GM10847 (cell line): Measurements from ENCODE around the gene SSX3.
"Not testable (repeated sequence)": the region's sequence is repeated elsewhere in the genome, so short reads cannot be mapped to it uniquely, and the experiment has no call there.

ENCODE experiments used
- POLR2A ChIP-seq: IDR thresholded peaks from 2 replicates; pipeline ENCODE4 v1.6.1; 2011; ENCODE audit not compliant: insufficient read length; ENCODE audit errors: extremely low read depth

SSX3 gene, protein sequence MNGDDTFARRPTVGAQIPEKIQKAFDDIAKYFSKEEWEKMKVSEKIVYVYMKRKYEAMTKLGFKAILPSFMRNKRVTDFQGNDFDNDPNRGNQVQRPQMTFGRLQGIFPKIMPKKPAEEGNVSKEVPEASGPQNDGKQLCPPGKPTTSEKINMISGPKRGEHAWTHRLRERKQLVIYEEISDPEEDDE

DNA sequence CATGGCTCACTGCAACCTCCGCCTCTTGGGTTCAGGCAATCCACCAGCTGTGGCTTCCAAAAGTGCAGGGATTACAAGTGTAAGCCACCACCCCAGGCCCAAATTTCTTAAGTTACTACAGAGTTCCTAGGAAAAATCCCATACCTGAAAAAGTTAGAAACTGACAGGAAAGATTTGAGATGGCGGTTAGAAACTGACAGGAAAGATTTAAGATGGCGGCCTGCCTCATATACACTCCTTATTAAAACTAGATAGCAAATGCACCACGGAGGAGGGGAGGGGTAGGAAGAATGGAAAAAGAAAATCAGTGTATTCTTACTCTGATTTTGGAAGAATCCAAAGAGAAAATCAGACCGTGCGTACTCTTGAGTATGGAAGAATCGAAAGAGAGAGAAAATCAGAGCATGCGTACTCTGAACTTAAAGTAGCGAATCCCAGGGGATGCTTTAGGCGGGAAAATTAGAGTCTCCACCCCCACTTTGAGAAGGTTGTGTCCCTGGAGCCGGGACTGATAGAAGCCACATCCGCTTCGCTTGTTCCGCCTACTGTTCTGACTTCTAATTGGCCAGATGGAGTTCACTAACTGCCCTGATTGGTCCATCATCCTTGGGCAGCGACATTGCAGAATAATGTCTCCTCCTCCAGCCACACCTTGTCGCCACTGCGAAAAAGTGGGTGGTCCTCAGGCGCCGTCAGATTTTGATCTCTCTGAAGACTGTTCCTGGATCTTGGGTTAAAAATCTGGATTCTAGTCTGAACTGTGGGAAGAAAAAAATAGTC, at the start of gene SSX3:
SSX3 (minus strand) TSS at position 389 of the 780 bp plus-strand sequence. CDS start 1,454 bp downstream, outside the sequence.
- TF ChIP-seq POLR2A = not testable (repeated sequence)

DNA sequence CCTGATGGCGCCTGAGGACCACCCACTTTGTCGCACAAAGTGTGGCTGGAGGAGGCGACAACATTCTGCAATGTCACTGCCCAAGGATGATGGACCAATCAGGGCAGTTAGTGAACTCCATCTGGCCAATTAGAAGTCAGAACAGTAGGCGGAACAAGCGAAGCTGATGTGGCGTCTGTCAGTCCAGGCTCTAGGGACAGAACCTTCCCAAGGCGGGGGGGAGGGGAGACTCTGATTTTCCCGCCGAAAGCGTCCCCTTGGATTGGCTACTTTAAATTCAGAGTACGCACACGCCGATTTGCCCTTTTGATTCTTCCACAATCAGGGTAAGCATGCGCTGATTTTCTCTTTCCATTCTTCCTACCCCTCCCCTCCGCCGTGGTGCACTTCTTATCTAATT, 26.7 kb upstream of the SSX3 start, which contains the start of gene SSX4:
SSX4 (plus strand) TSS at position 301 of the 400 bp plus-strand sequence. CDS start 515 bp downstream, outside the sequence.
- not testable (repeated sequence) for TF ChIP-seq POLR2A

DNA sequence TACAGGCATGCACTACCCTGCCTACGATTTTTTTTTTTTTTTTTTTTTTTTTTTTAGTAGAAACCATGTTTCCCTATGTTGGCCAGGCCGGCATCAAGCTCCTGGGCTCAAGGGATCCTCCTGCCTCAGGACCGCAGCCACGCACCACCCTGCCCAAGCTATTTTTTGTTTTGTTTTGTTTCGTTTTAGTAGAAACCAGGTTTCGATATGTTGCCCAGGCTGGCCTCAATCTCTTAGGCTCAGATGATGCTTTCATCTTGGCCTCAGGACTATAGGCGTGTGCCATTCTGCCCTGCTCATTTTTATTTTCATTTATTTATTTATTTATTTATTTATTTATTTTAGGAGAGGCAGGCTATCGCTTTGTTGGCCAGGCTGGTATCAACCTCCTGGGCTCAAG, 1.2 kb upstream of the SSX3 start:
- TF ChIP-seq POLR2A = no peak

DNA sequence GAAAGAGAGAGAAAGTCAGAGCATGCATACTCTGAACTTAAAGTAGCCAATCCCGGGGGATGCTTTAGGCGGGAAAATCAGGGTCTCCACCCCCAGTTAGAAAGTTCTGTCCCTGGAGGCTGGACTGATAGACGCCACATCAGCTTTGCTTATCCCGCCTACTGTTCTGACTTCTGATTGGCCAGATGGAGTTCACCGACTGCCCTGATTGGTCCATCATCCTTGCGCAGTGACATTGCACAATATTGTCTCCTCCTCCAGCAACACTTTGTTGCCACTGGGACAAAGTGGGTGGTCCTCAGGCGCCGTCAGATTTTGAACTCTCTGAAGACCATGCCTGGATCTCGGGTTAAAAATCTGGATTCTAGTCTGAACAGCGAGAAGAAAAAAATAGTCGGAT, 50.3 kb downstream of the SSX3 start:
- TF ChIP-seq POLR2A = no peak
